ENCODE data around the gene FGD4. TPM values are rescaled to one million over a fixed set of nuclear protein-coding genes. Genes with fewer than 3 reads are reported as not detected.

The FGD4 gene
- total and polyA plus RNA-seq, 2 of the 4 experiments (the other 2 are of a cell fraction) = 2.1 to 8.8 TPM

DNA sequence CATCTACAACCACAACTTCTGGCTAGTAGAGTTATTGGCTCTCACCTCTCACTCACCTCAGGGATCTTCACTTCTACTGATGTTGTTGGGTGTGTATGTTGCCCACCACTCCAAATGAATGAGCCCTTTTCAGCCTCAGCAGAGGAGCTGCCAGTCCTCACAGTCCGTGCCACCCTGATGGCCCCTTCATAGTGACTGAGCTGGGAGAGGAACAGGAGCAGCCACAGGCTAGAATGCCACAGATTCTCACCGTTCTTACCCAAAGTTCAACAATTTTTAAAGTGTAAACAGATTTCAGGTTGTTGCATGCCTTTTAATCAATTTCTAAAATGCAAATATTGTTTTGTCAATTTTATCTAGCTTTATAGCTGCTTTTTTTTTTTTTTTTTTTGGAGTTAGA lies 205.2 kb downstream of the FGD4 start:
- Histone ChIP-seq H3K27me3 (ENCODE audit: control insufficient read depth, insufficient read depth, low read length) (no peaks in the 10 kb centered on the region), H3K36me3 (ENCODE audit: control insufficient read depth, insufficient read depth, low read length) (peaks cover 7% of the 10 kb centered on the region; the same call in 1 of the 2 replicates), H3K9me3 (ENCODE audit: control insufficient read depth, insufficient read depth, low read length) (no peaks in the 10 kb centered on the region), H3K4me1 (ENCODE audit: control insufficient read depth, insufficient read depth, low read length) (no peaks in the 10 kb centered on the region), H2AK5ac (ENCODE audit: low read depth, low read length) (no peak overlapping the region), H3K4me3 (ENCODE audit: insufficient read depth, low read depth, low read length) (no peak overlapping the region), H4K20me1 (ENCODE audit: insufficient read depth, low read length) (no peaks in the 10 kb centered on the region), H2BK15ac (ENCODE audit: low read depth, low read length) (no peak overlapping the region), H2AFZ (replicated peaks; ENCODE audit: low read length, poor library complexity) (no peak overlapping the region), H3K56ac (ENCODE audit: extremely low read depth, insufficient read depth, low read length) (no peak overlapping the region), H3K4me2 (ENCODE audit: low read depth, low read length) (no peak overlapping the region), H2AK9ac (replicated peaks; ENCODE audit: low read depth, low read length, poor library complexity) (no peak overlapping the region), H2BK5ac (ENCODE audit: low read depth, low read length, poor library complexity, severe bottlenecking) (no peak overlapping the region), H3K18ac (ENCODE audit: low read depth, low read length) (no peak overlapping the region), H3K9ac (ENCODE audit: low read depth, low read length) (no peak overlapping the region), H4K5ac (ENCODE audit: low read depth, low read length) (no peak overlapping the region), H2BK20ac (ENCODE audit: low read depth, low read length) (no peak overlapping the region), H4K8ac (ENCODE audit: low read depth in 2 of 2, low read length in 2 of 2) (no peak overlapping the region), H3K4ac (ENCODE audit: low read depth, low read length) (no peak overlapping the region), H3K27ac (ENCODE audit: insufficient read depth, low read length) (no peak overlapping the region), H3K9me1 (ENCODE audit: insufficient read depth, low read length) (peaks cover 6% of the 10 kb centered on the region), H3K23ac (ENCODE audit: low read depth, low read length) (no peak overlapping the region), H3K14ac (replicated peaks; ENCODE audit: low read depth, low read length) (no peak overlapping the region), H4K91ac (ENCODE audit: insufficient read depth, low read depth, low read length) (no peak overlapping the region), H2BK120ac (ENCODE audit: low read depth, low read length) (no peak overlapping the region), H3K79me1 (ENCODE audit: low read depth in 1 of 2, low read length in 2 of 2) (peaks cover 0 to 8% of the 10 kb centered on the region in 2 experiments; a peak in 1 of 4 replicates)
- DNase-seq (no peak), ATAC-seq (ENCODE audit: low read depth) (no peak)
- dilution Hi-C loops (cut with HindIII; ENCODE audit: low sequenced_read_pairs, unreplicated experiment) = no loop called here
- no TSS peak for BruUV-seq (replicated peaks)
- POLR2A ChIA-PET (ENCODE audit: unreplicated experiment) = no interaction called here
- intact Hi-C loops (cut with micrococcal nuclease) = no loop called here
- no peak for TF ChIP-seq NFE2L2 (IDR thresholded peaks at IDR 0.05; ENCODE audit: low read depth, low read length)
- in situ Hi-C loops (cut with MboI; ENCODE audit: low sequenced_read_pairs) = no loop called here
- CTCF ChIA-PET = no interaction called here
- WGBS, 2 experiments (ENCODE audit: extremely low coverage in 2 of 2, insufficient read length in 1 of 2) = 100% methylated on average over 1 of the region's 2 CpGs; no CpG with 5 or more reads in 1 of the 2 experiments

Measured in IMR-90 (cell line).